HG02642 (cell line): ENCODE data around the gene RPS6KA3.
A peak's percentile ranks its signal among the peaks of the same experiment; 100 is the strongest.
"Not testable (repeated sequence)": the region's sequence is repeated elsewhere in the genome, so short reads cannot be mapped to it uniquely, and the experiment has no call there.

ENCODE experiments used
- ATAC-seq: cut with Tn5 transposase; IDR thresholded peaks from one replicate; pipeline ENCODE4 v1.9.1; 2021; ENCODE audit warnings: mild to moderate bottlenecking; ENCODE audit not compliant: unreplicated experiment, poor library complexity

The RPS6KA3 gene

DNA sequence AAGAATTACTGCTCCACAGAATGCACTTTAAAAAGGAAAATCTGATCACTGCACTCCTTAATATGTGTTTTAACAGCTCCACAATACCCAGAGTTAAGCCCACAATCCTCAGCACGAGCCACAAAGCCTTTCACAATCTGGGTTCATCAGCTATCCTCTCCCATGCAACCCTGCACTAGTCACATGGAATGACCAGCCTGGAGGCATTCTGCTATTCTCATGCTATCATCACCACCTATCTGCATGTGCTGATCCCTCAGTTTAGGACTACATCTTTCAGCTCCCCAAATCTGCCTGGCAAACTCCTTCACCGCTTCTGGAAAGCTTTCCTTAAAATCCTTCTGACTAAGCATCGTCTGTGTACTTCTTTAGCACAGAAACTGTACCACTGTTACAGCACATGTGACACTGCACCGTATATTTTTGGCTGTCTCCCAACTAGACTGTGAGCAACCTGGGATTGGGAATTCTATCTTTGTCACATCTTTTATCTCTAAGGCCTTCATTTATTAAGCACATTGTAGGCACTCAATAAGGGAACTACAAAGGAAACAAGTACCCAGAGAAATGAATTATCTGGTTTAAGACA, 106.8 kb downstream of the RPS6KA3 start:
- no peak for ATAC-seq

DNA sequence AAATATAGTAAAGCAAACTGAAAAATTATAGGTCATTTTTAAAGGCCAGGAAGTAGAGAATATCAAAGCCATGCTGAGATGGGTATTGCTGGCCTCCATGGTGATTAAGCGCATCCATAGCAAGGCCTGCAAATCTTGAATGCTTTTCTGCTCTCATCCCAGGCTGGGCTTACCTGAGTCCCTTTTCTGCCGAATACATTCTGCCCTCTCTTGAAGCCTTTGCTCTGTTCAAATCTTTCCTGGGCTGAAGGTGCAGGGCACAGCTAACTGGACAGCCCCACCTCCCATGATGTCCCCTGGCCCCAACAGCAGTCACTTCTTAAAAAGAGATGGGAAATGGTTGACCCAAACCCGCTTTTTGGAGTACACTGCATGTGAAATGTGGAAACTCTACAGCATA, 115.0 kb downstream of the RPS6KA3 start:
- no peak for ATAC-seq

DNA sequence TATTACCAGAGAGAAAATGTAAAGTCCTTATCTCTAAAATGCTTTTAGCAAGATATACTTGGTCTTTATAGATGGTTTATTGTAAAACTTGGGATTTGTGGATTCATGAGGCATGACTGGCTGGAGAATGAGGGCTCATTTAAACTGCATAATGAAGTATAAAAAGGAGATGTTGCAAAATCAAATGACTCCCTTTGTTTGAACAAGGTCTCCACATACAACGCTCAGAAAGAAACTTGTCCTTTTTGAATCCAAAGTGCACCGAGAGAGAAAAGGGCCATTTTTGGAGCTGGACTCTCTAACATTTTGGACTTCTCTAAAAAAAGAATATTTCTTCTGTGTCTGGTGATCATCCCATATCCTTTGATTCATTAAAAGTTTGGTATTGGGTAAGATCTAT, 117.4 kb downstream of the RPS6KA3 start:
- ATAC-seq, result no peak

GRCh38 chrX:20147561-20147960, 119.1 kb downstream of the RPS6KA3 start:
- no peak for ATAC-seq

GRCh38 chrX:20144491-20144890, 122.2 kb downstream of the RPS6KA3 start:
- ATAC-seq, result no peak

GRCh38 chrX:20143561-20143960, 123.1 kb downstream of the RPS6KA3 start:
- ATAC-seq, result no peak

DNA sequence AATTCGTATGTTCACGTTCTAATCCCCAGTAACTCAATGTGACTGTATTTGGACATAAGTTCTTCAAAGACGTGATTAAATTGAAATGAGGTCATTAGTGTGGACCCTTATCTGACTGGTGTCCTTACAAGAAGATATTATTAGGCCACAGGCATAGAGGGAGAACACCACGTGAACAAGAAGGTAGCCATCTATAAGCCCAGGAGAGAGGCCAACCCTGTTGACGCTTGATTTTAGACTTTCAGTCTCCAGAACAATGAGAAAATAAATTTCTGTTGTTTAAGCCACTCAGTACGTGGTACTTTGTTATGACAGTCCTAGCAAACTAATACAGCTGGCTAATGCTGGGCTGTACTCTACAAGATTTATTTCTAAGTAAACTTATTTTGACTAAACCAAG, 123.6 kb downstream of the RPS6KA3 start:
- ATAC-seq, result no peak

- ATAC-seq, result peak; percentile 99
Observed at GRCh38 chrX:20141281-20142220, 125.2 kb downstream of the RPS6KA3 start, which contains the start of gene EIF1AX. TSS of gene EIF1AX (minus strand) at chrX:20141838. CDS start at chrX:20141640, 198 bp downstream.

- ATAC-seq, result no peak
Observed at GRCh38 chrX:20140420-20140819, 126.3 kb downstream of the RPS6KA3 start.

DNA sequence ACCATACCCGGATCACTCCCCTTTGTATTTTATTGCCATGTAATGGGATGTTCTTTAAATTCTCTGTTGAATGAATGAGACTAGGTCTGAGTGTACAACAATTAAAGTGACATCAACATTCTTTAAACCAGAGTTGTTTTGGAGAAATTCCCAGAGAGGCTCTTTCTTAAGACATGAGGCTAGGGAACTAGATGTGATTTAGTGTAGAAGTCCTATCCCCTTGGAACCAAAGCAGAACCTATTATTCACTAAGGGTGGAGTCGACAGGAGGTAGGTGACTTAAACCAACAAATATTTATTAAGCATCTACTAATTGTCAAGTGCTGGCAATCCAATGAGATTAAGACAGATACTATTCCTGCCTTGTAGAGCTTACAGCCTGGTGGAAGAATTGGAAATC, 126.7 kb downstream of the RPS6KA3 start:
- ATAC-seq, result no peak

DNA sequence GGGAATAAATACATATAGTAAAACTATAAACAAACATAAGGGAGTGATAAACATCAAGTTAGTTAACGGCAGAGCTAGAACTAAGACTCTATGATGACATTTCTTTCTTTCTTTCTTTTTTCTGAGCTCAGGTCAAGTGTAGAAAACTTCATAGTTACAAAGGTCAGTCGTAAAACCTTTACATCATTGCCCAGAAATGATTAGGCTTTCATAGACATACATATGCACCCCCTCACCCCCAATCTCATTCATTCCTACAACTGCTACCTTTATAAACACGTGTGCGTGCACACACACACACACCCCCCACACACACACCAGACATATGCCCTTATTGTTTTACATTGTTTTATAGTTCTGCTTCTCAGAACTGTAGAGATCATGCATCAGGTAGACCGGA, 130.8 kb downstream of the RPS6KA3 start:
- ATAC-seq, result no peak

DNA sequence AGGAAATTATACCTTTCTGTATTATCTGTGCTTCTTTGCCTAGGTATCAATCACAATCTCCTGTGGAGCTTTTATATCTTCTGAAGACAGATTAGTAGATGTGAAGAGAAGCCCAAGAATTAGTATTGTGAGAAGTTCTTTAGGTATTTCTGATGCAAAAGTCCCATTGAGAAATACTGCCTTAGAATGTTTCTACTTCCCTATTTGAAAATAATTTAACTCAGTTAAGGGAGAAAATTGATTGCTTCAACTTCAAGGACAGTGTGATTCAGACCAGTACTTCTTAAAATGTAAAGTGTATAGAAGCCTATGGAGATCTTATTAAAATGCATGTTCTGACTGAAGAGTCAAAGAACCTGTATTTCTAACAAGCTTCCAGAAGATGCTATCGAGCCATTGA, 134.0 kb downstream of the RPS6KA3 start:
- ATAC-seq, result no peak

GRCh38 chrX:20130357-20130756, 136.4 kb downstream of the RPS6KA3 start:
- ATAC-seq, result no peak

DNA sequence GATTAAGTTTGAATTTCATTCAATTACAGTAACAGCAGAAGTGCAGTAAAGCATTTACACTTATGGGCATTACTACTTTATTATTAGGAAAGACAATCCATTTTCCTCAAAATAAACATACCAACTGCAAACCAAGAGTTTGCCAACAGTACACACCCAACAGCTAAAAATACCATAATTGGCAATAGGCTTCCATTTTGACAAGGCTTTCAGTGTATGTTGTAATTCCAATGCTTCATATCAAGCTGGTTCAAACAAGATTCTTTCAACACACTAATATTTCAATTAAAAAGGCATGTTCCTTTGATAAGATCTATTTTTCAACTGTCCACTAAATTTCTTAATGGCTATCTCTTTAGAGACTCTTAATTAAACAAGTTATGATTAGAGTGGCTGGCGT, 137.2 kb downstream of the RPS6KA3 start:
- ATAC-seq, result no peak

DNA sequence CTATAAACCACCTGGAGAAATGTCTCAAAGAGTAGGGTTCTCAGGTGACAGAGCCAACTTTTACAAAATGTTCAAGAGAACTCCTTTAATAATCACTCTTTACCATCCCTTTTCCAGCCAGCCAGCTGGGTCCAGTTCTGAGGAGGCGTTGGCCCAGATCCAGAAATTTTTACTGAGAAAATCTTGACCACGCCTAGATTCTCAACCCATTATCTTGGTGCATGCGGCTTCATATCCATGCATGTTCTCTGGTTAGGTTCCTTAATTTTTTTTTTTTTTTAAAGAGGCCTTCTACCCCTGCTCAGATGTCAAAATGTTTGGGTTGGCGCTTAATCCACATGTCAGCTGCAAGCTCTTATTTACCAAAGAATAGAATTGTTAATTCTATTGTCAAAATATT, 138.0 kb downstream of the RPS6KA3 start:
- ATAC-seq, result no peak

DNA sequence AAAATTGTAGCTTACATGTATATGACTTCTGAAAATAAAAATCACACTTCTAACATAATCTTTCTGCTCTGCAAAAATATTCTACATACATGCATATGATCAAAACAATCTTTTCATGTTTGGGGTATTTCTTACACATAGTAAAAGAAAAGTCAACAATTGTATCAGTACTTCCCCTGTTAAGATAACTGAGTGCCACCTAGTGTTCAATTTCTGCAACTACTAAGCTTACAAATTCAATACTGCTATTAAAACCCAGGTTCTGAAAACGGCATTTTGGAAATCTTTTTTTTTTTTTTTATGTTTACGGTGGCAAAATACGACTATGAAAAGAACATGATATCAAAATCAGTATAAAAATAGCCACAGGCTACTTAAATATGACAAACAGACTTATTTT, 139.3 kb downstream of the RPS6KA3 start:
- ATAC-seq, result not testable (repeated sequence)

DNA sequence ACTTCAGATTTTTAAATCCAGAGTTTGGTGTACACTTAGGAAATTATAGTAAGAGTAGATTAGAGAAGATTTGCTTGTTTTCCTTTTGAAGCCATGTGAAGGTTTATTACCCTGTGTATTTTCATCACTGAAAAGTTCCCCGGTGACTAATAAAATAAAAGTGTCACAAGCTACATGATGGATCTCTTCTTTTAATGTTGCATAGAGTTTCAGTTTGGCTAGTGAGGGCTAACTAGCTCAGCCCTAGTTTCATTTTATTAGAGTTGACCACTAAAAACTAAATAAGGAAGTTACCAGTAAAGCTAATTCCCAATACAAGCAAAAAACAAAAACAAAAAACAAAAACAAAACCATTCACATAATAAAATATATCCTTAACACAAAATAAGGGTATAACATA, 139.9 kb downstream of the RPS6KA3 start:
- not testable (repeated sequence) for ATAC-seq

DNA sequence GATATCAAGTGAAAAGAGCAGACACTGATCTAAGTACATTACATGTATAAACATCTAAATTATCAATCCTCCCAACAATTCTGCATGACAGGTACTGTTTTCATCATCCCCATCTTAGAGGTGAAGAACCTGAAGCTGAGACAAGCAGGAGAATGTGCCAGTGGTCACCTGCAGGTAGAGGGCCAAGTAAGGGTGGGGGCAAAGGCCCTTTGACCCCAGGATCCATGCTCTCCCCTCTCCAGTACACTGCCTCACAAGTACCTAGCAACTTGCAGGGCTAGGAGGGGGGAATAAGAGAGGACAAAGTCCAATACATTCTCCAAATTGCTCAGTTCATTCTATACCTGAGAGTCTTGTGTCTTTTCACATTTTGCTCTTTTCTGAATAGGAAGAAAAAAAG, 141.7 kb downstream of the RPS6KA3 start:
- no peak for ATAC-seq

DNA sequence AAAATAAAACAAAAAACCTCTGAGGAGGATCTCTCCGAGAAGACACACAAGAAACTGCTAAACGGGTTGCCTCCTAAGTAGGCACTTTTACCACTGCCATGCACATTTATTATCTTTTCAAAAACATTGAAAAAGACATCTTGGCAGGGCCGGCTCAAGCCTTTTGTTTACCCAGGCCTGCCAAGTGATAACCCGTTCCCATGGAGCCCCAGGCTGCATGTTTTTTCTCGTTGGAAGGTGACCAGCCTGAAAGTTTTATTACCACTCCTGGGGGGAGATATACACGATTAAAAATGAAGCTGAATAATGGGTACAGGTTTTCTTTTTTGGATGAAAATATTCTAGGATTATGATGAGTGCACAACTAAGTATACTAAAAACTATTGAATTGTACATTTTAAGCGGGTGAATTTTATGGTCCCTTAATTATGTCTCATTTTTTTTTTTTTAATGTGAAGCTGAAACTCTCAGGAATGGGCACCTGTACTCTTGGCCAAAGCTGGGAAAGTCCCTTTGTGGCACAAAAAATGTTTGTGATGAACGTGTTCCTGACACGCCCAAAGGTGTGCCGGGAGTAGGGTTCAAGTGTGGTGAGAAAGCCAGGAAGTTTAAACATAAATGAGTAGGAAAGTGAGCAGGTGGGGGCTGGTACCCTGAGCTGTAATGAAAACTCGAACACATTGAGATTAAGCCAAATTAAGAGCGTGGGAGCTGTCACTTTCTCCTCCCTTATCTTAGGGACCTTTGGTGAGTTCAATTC, 148.5 kb downstream of the RPS6KA3 start:
- ATAC-seq, result no peak

GRCh38 chrX:20116577-20117240, 150.0 kb downstream of the RPS6KA3 start, which contains the start of gene MAP7D2:
TSS of gene MAP7D2 (minus strand) at chrX:20116907. CDS start at chrX:20116879, 28 bp downstream.
- no peak for ATAC-seq
